IPS-NIHi11 (cell line): ENCODE data around the gene CCDC188.
A peak's percentile ranks its signal among the peaks of the same experiment; 100 is the strongest.

Source experiments
- DNase-seq: peaks from one replicate; pipeline ENCODE4 v3.0.0; 2012; ENCODE audit warnings: mixed read lengths, low spot score

The CCDC188 gene

DNA sequence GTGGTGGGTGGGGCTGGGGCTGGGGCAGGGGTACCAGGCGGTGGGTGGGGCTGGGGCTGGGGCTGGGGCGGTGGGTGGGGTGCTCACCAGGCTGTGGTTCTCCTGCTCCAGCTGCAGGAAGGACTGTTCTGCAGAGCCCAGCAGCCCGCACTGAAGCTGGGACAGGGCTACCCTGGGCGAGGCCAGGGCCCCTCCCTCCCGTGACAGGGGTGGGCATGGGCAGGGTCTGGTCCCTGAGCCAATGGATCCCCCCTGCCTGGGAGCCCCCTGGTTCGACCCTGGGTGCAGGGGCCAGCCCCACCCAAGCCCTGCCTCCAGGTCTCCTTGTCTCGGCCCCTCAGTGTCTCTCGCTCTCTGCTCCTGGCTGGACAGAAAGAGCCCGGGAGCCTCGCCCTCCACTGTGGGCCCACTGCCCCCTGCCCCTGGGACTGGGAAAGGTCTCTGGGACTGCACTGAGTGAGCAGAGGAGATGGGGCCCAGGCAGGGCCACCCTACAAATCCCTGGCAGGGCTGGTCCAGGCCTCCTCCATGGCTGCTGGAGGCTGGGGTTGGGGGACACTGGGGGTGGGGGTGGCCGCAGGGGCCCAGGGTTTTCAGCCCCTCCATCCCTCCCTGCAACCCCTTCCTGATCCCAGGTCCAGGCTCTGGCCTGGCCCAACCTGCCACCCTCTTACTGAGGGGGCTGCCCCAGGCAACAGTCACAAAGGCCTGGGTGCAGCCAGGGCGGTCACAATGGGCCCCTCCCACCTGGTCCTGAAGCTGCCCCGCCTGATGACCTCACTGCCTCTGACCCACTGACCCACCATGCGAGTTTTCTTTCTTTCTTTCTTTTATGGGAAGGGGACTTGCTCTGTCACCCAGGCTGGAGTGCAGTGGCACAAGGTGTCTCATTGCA lies at the start of gene CCDC188:
Gene CCDC188, minus strand, starts transcription at position 675 of the 895 bp plus-strand sequence. Its CDS starts 69 bp downstream, at position 606.
- no peak for DNase-seq

DNA sequence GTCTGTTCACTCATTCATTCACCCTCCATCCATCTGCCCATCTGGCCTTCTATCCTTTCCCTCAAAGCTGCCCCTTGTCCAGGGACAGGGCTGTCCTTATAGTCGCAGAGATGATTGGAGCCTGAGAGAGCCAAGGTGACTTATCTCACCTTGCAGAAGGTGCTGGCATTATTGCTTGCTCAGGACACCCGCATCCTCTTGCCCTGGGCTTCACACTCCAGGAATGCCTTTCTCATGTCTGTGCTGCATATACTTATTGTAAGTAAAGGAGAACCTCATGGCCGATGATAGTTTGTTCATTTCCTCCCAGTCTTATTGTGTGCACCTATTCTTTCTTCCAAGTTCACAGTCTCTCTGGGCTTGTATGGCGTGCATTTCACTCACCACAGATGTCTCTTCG lies 49.1 kb upstream of the CCDC188 start:
- DNase-seq: no peak

DNA sequence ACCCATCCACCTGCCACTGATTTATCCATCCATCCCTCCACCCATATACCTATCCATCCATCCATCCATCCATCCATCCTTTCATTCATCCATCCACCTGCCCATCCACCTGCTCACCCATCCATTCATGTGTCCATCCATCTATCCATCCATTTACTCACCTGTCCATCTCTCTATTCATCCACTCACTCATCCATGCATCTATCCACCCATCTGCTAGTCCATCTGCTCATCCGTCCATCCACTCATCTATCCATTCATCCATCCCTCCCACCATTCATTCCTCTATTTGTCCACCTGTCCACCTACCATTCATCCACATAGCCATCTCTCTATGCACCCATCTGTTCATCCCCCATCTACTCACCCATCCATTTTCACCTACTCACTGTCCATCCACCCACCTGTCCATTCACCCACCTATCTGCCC lies 48.6 kb upstream of the CCDC188 start:
- DNase-seq: no peak

DNA sequence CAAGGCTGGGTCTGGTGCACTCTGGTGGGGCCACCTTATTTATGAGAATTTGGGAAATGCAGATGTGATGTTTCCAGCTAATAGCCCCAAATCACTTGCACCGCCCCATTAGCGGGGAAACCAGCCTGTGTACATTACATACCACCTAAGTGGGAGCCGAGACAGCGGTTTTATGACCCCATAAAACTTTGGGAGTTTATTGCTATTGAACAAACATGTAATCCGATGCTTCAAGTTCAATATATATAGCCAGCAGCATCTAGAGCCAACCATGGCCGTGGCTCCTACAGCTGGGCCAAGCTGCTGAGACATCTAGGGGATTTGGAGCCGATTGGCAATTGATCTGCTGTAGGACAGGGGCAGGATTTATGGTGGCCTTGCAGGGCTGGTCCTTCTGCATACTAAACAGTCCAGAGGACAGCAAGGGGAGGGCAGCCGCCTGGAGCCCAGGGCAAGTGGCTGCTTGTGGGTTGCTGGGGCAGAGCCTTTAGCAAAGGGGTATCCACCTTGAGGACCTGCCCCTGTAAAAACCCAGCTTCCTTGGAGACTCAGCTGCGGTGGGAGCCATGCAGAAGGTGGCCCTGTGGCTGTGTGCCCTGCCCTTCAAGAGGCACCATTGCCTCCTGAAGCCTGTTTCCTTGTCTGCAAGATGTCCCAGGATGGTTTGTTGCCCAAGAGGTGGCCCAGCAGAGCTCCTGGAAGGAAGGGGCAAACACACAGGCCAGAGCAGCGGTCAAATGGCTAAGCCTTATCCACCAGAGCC lies 47.9 kb upstream of the CCDC188 start:
- no peak for DNase-seq

DNA sequence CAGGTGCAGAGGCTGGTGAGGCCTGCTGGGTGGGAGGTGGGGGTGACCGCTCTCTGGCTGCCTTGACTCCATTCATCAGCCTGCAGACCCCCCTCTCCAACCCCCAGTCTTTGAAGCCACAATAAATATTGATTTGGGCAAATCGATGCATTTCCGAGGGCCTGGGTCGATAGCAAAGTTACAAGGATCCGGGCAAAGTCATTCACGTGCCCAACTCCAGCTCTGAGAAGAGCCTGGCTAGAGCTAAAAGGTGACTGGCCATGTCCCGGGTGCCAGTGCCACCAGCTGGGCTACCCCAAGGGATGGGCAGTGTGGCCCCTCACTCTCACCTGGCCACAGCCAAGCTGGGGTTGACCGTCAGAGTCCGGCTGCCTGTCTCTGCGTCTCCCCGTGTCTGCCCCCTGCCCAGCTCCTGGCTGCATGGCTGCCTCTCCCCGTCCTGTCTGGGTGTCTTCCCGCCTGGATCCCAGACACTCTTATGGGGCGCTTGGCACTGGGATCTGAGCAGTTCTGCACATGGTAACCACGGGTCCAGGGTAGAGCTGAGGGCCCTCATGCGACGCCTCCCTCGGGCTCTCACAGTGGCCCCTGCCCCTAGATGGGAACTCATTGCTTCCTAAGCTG lies 46.7 kb upstream of the CCDC188 start:
- DNase-seq: no peak

DNA sequence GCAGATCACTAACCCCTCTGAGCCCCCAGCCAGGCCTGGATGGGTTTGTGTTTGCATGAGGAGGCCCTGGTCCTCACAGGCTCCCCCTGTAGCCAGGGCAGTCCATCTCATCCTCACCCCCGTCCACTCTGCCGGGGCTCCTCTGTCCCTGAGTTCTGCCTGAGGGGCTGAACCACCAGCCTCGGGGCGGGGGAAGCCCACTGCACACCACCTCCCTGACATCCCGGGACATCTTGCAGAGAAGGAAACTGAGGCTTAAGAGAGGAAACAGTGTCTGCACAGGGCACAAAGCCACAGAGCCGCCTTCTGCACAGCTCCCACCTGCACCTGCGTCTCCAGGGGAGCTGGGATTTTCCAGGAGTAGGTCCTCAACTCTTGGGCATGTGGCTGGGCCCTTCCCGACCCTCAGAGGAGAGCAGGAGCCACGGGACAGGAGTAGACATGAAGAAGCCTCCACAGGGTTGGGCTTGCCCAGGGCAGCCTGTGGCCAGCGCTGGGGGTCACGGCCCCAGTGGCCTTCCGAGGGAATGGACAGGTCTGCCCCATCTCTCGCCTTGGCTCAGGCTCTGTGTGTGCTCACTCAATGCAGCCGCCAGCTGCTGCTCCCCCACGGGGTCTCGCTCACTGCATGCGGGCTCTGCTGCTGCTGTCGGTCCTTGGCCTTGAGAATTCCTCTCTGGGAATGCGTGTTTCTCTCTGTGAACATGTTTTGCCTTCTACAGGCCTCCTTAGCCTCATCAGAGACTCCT lies 45.4 kb upstream of the CCDC188 start:
- DNase-seq: no peak

DNA sequence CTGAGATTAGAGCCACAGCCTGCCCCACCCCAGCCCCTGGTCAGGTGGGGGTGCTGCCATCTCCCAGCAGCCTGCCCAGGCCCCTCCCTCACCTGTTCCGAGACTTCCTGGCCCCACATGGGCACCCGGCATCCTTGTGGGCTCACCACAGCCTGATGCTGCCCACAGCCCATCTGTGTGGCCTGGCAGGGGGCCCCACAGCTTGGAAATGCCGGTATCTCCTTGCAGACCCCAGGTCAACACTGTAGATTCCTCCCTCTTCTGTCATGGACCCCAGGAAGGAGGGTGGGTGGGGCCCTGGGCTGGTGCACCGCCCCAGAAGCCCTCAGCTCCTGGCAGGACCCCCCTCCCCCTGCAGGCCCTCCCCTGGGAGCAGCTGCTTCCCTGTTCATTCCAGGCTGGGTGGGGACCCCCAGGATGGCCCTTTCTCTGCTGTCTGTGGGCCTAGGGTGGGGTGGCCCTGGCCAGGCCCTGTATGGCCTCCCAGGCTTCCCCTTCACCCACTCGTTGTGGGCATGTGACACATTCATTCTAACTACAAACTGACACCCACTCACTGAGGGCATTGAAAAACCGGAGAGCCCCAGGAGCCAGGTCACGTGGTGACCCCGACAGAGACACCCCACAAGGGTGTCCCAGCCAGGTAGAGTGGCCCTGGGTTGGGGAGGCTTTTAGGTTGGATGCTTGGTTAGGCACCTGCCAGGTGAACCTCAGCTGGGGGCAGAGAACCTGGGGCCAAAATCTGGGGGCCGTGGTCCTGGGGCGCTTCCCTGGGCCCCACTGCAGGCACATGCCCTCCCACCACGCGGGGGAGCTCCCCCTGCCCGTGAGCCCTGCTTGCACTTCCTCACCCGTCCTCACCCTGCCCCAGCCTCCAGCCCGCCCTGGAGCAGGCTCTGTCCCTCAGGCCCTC lies 44.1 kb upstream of the CCDC188 start:
- DNase-seq: peak; percentile 65

DNA sequence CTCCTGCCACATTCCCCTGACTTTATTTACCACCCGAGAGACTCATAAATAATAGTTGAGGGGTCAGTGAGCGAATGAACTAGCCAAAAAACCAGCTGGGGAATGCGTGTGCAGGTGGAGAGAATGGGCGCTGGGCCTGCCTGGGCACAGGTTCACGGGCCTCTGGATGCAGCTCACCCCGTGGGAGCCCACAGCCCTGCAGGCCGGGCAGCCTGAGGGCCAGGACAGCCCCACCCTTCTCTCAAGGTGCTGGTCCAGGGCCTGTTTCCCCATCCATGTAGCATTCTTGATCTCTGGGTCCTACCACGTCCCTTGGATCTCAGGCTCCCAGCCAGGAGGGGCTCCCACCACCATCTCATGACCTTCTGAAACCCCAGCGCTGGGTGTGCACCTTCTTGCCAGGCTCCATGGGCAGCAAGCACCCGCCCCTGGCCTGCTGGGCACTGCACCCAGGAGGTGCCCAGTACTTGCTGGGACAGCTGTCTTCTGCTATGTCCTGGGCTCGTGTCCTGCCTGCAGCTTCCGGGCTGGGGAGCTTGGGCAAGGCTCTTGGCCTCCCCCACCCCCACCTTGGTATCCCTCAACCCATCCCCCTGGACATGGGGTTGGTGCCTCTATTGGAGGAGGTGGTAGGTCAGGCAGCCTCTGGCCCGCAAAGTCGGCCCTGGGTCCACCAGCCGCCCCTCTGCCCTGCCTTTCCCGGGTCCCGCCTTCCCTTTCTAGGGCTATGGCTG lies 43.1 kb upstream of the CCDC188 start:
- DNase-seq: no peak

DNA sequence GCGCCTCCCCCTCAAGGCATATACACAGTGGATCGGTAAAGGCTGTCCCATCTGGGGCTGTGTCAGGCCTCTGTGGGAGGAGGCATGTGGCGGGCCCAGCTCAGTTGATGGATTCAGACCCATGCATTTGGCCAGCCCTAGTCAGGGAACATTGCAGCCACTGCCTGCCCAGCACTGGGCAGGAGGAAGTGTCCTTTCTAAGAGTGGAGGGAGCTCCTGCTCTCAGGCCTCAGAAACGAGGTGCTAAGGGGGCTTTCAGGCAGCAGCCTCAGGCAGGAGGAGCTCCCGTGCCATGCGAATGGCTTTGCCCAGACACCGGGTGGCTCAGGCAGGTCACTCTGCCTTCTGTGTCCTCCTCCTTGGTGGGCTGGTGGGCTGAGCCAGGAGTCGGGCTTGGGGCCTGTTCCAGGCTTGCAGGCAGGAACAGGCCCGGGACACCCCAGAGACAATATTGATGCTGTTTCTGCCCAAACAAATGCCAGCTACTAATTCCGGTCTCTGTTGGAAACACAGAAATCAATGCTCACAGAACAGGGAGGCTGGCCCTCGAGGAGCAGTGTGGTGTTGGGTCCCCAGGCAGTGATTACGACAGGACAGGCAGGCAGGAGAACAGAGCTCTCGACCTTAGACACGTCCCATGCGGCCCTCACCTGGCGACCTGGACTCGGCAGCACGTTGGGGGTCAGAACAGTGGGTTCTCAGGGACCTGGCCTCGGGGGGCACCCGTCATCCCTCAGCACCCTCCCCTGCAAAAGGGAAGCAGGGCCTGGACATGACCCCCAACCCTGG lies 42.3 kb upstream of the CCDC188 start:
- DNase-seq: no peak

DNA sequence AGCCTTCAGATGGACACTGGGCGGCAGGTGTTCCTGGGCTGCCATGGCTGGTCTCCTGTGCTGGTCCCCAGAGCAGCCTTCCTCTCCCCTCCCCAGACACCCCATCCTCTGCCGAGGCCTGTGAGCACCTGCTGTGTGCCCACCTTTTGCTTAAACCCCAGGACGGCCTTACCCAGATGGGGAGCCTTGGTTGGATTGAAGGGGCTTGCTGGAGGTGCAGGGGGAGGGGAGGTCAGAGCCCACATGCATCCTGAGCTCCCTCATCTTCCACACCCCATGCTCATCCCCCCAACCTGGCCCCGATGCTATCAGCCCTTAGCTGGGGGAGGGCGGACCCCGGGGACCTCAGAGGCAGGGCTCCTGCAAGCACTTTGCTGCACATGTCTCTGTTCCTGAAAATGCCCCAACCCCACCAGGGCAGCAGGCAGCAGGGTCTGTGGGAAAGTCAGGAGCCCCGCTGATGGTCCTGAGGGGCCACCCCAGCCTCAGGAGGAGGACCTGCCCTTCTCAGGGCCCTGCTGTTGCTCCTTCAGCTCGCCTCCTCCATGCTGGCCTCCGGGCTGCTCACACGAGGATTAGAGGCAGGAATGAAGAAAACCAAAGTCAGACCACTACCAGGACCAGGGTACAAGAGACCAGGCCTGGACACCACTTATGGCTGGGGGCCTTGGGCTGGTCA lies 41.6 kb upstream of the CCDC188 start:
- no peak for DNase-seq

DNA sequence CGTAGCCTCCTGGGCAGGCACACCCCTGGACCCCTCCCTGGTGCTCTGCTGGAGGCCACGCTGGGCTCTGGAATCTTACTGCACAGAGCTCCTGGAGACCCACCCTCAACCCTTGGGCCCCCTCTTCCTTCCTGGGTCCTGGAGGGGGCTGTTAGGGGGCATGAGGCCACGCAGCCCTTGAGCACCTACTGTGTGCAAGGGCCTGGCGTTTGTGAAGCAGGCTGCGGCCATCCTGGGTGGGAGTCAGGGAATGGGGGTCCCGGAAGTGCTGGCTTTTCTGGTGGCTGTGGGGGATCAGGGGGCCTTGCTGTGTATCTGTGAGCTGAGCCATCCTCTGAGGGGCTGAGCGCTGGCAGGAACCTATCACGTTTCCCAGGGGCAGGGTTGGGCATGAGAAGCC lies 40.9 kb upstream of the CCDC188 start:
- DNase-seq: no peak

DNA sequence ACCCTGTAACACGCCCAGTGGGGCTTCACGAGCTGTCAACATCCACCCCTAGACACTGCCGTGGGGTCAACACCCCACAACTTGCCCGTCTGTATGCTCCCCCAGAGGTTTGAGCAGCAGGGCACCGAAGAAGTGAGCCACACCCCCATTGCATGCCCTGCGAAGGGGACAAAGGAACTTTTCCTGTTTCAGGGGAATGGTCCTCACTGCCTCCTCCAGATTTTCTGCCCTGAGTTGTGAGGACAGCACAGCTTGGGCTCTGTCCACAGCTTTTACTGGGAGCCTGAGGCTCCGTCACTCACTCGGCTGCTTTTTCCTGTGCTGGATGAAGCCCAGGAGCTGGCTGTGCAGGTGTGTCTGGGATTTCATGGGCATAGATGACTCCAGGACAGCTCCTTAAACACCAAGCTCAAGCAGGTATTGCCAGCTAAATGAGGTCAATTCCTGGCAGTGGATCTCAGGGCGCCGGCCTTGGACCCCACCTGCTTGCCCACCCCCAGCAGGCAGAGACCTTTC lies 40.2 kb upstream of the CCDC188 start:
- DNase-seq: no peak

DNA sequence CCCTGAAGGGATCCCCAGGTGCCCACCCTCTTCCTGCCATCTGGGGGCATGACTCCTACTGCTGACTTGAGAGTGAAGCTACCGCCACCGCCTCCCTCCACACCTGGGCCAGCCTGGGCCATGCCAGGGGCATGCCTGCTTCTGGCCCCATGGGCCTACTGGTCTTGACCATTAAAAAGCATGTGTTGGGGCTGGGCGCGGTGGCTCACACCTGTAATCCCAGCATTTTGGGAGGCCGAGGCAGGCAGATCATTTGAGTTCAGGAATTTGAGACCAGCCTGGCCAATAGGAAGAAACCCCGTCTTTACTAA lies 37.7 kb upstream of the CCDC188 start:
- no peak for DNase-seq

DNA sequence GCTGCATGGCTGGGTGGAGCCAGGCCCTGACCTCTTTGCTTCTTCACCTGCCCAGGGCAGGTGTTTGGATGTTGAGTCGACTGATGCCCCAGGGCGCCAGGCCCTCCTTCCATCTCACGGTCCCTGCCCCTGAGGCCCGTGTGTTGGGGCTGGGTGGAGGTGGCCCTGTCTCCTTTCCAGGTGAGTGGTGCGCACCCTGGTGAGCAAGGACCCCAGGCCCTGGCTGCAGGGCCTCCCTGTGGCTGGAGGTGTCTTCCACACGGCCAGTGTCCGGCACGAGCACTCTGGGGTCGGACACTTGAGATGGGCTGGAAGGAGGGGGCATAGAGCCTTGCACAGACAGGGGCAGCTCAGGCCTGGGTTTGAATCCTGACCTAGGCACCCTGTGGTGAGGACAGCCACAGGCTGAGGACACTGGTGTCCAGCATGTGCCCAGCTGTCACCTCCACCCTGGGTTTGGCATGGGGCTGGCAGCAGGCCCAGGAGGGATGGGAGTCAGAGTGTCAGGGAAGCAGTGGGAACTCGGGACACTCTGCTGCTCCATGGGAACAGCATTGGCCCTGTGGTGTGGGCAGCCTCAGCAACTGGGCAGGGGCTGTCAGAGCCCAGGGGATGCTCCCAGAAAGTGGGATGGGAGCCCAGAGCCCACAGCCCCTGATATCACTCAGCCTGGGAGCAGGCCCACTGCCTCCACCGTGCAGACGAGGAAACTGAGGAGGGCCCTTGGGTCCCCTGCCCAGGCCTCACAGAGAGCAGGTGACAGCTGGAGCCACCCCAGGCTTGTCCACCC lies 37.1 kb upstream of the CCDC188 start:
- DNase-seq: no peak

DNA sequence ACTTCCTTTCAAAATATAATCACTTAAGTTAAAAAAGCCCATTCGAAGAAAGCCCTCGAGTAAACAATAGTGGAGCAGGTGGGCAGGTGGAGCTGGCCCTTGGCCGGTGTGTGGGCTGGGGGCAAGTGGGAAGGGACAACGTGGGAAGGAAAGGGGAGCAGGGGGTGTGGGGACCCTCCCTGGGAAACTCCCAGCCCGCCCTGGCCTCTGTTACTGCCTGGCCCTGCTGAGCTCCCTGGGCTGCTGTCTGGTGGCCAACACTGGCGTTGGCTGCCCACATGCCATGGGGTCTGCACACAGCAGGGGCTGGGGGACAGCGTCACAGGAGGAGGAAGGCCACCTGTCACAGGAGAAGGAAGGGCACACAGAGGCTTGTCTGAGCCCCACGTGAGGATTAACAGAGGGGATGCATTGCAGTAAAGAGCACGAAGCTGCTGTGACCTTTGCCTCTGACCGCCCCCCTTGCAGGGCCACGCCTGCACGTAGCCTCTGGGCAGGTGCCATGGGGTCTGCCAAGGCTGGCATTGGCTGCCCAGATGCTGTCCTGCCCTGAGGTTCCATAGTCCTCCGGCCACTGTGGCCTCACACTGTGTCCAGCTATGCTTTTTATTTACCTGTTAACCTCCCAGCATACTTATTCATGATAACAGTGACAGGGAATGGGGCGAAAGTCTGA lies 36.2 kb upstream of the CCDC188 start:
- no peak for DNase-seq

DNA sequence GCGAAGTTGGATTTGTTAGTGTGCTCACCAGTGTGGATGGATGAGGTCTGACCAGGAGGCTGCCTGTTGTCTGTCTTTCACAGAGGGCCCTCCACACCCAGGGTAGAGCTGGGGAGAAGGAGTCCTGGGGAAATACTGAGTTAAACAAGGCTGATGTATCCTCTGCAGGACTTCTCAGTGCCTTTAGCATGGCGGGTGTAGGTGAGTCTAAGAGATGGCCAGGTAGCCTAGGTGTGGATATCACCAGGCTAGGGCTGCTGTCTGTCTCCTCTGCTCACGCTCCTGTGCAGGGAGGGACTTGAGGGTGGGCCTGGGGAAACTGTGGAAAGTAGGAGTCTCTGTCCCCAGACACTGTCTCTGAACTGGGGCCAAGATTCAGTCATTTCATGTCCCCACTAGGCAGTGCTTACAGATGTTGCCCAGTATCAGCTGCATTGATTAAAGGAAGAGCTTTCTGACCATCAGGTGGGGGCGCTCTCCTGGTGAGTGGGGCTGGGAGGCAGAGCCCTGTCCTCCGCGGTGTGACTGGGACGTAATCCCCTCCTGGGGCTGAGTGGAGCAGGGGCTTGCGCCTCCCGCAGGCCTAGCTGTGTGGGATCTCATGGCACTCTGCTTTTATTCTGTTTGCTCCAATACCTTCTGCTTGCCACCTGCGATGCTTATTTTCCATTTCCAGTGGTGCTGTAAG lies 35.5 kb upstream of the CCDC188 start:
- peak; percentile 90 for DNase-seq

DNA sequence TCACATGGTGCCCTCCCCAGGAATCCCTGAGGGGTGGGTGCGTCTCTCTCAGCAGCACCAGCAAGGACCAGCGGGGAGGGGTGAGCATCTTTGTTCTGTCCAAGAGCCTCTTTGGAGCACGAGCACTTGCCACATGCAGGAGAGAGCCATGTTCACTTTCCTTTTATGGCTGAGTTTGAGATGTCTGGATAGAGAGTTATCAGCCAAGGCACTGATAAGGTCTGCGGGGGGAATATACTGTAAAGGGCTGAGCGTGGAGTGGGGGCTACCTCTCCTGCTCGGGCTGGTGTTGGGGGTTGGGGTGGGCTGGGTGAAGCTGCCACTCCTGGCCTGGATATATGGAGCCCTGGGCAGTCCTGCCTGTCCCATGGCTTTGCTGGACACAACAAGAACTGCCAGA lies 34.9 kb upstream of the CCDC188 start:
- DNase-seq: no peak
